ENCODE measurements around the gene REEP3.

The REEP3 gene

DNA sequence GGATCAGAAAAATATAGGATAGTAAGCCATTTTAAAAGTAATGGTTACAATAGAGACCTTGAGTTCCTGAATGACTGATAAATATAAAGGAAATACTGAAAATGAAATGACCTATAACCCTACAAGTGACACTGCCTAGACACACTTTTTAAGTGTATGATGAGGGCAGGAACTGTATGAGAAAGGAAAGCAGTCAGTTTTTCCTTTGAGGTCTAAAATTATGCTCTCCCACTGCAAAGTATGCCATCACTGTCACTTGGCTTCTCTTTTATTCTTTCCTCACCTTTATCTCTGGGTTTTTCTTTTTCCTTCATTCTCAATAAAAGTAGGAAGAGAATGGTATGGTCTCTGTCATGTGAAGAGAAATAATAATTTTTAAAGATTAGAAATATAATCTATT, 13.5 kb downstream of the REEP3 start:
- H3K23ac ChIP-seq (ENCODE audit: low read length) = no peak overlapping the region
- H3K18ac ChIP-seq (ENCODE audit: low read length) = no peak overlapping the region
- H2AK5ac ChIP-seq (ENCODE audit: low read length) = no peak overlapping the region
- no peak overlapping the region for H2BK15ac ChIP-seq (replicated peaks; ENCODE audit: low read depth)
- H3K4me3 ChIP-seq (ENCODE audit: low read length) = no peak overlapping the region
- no peak overlapping the region for H3K4me2 ChIP-seq (ENCODE audit: low read length)
- no peak overlapping the region for H2BK120ac ChIP-seq (ENCODE audit: low read depth, low read length)
- H3K9ac ChIP-seq (ENCODE audit: low read length) = no peak overlapping the region
- no peak overlapping the region for H3K56ac ChIP-seq (ENCODE audit: low read length)
- peaks cover 5% of the 10 kb centered on the region for H3K79me1 ChIP-seq (ENCODE audit: low read length)
- H2BK5ac ChIP-seq (ENCODE audit: low read length) = no peak overlapping the region
- no peaks in the 10 kb centered on the region for H3K27me3 ChIP-seq (ENCODE audit: insufficient read depth, low read length, poor library complexity)
- H4K5ac ChIP-seq (ENCODE audit: low read length) = no peak overlapping the region
- H3K79me2 ChIP-seq (ENCODE audit: control insufficient read depth, insufficient read depth, low read length) = peaks cover 26% of the 10 kb centered on the region
- H3K4me1 ChIP-seq (ENCODE audit: control insufficient read depth, low read depth, low read length) = no peaks in the 10 kb centered on the region
- no peak for DNase-seq
- no peak overlapping the region for H3K4ac ChIP-seq (ENCODE audit: low read depth, low read length)
- H3K27ac ChIP-seq (ENCODE audit: low read depth, low read length) = no peak overlapping the region
- H3K36me3 ChIP-seq (ENCODE audit: control insufficient read depth, insufficient read depth, low read length) = no peaks in the 10 kb centered on the region
- no peak overlapping the region for H4K8ac ChIP-seq (ENCODE audit: low read depth, low read length)

DNA sequence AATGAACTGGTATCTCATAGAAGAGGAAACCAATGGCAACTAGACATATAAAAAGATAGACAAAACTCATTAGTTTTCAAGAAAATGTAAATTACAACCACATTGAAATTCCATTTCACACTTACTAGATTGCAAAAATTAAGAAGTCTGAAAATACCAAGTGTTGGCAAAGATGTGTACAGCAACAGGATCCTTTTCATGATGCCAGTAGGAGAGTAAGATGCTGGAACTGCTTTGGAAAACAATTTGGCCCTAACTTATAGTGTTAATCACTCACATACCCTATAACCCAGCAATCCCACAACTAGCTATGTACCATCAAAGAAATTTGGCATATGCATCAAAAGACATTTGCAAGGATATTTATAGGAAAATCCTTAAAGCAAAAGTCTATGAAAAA, 15.5 kb downstream of the REEP3 start:
- Histone ChIP-seq H3K79me1 (ENCODE audit: low read length) (peaks cover 5% of the 10 kb centered on the region), H2AK5ac (ENCODE audit: low read length) (no peak overlapping the region), H3K27me3 (ENCODE audit: insufficient read depth, low read length, poor library complexity) (no peaks in the 10 kb centered on the region)

DNA sequence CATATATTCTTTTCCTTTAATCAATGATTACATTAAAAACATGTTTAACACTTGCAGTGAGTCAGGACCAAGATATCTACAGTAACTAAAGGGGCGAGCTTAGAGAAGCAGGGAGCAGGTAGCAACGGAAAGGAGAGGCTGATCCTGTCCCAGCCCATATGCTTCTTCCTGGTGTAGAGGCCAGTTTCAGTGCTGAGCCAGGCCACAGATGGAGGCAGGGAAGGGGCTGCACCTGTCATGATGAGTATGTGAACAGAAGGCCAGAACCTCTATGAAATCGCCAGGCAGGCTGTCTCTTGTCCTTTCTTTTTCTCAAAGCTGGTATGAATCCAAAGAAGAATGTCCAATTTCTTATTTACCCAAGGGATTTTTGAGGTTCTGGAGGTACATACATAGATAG, 16.3 kb downstream of the REEP3 start:
- H3K56ac ChIP-seq (ENCODE audit: low read length) = no peak overlapping the region
- no CpG with 5 or more reads among the region's 3 CpGs for WGBS (ENCODE audit: extremely low coverage, insufficient coverage, low lambda C conversion rate)
- no peak overlapping the region for H3K4ac ChIP-seq (ENCODE audit: low read depth, low read length)
- H3K79me1 ChIP-seq (ENCODE audit: low read length) = peaks cover 5% of the 10 kb centered on the region
- H3K4me1 ChIP-seq (ENCODE audit: control insufficient read depth, low read depth, low read length) = no peaks in the 10 kb centered on the region
- H3K9ac ChIP-seq (ENCODE audit: low read length) = no peak overlapping the region
- no peak overlapping the region for H3K27ac ChIP-seq (ENCODE audit: low read depth, low read length)
- no peak overlapping the region for H2BK5ac ChIP-seq (ENCODE audit: low read length)
- H3K79me2 ChIP-seq (ENCODE audit: control insufficient read depth, insufficient read depth, low read length) = peaks cover 22% of the 10 kb centered on the region
- H2BK120ac ChIP-seq (ENCODE audit: low read depth, low read length) = no peak overlapping the region
- no peaks in the 10 kb centered on the region for H3K27me3 ChIP-seq (ENCODE audit: insufficient read depth, low read length, poor library complexity)
- no peak overlapping the region for H2AK5ac ChIP-seq (ENCODE audit: low read length)
- no peak overlapping the region for H3K23ac ChIP-seq (ENCODE audit: low read length)
- H4K8ac ChIP-seq (ENCODE audit: low read depth, low read length) = no peak overlapping the region
- no peak overlapping the region for H3K4me2 ChIP-seq (ENCODE audit: low read length)
- no peak overlapping the region for H4K5ac ChIP-seq (ENCODE audit: low read length)
- no peak overlapping the region for H3K4me3 ChIP-seq (ENCODE audit: low read length)
- no peak overlapping the region for H3K18ac ChIP-seq (ENCODE audit: low read length)
- no peak for DNase-seq
- H3K36me3 ChIP-seq (ENCODE audit: control insufficient read depth, insufficient read depth, low read length) = no peaks in the 10 kb centered on the region
- no peak overlapping the region for H2BK15ac ChIP-seq (replicated peaks; ENCODE audit: low read depth)

More for the DNA sequence above, 15.5 kb downstream of the REEP3 start:
- H3K36me3 ChIP-seq (ENCODE audit: control insufficient read depth, insufficient read depth, low read length) = no peaks in the 10 kb centered on the region
- no peak overlapping the region for H3K4me2 ChIP-seq (ENCODE audit: low read length)
- H3K27ac ChIP-seq (ENCODE audit: low read depth, low read length) = no peak overlapping the region
- no peak overlapping the region for H3K4ac ChIP-seq (ENCODE audit: low read depth, low read length)
- H3K56ac ChIP-seq (ENCODE audit: low read length) = no peak overlapping the region
- H3K9ac ChIP-seq (ENCODE audit: low read length) = no peak overlapping the region
- H2BK5ac ChIP-seq (ENCODE audit: low read length) = no peak overlapping the region
- H3K23ac ChIP-seq (ENCODE audit: low read length) = no peak overlapping the region
- H3K4me1 ChIP-seq (ENCODE audit: control insufficient read depth, low read depth, low read length) = no peaks in the 10 kb centered on the region
- H2BK15ac ChIP-seq (replicated peaks; ENCODE audit: low read depth) = no peak overlapping the region
- no peak for DNase-seq
- H2BK120ac ChIP-seq (ENCODE audit: low read depth, low read length) = no peak overlapping the region
- H3K79me2 ChIP-seq (ENCODE audit: control insufficient read depth, insufficient read depth, low read length) = peaks cover 22% of the 10 kb centered on the region
- H3K18ac ChIP-seq (ENCODE audit: low read length) = no peak overlapping the region
- no peak overlapping the region for H3K4me3 ChIP-seq (ENCODE audit: low read length)
- H4K5ac ChIP-seq (ENCODE audit: low read length) = no peak overlapping the region
- no peak overlapping the region for H4K8ac ChIP-seq (ENCODE audit: low read depth, low read length)

DNA sequence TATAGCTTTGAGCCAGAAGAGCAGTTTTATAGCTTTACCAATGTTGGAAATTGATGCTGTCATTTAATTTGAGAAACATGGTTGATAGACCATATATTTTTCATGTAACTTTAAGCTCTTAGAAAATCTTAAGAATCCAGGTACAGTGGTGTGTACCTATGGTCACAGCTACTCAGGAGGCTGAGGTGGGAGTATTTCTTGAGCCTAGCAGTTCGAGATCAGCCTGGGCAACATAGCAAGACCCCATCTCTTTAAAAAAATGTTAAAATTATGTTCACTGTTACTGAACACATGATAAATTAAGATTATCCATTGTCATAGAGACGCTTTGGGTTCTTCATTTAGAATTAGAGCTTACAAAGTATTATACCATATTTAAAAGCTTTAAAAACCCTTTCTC, 18.2 kb downstream of the REEP3 start:
- Histone ChIP-seq H3K4me1 (ENCODE audit: control insufficient read depth, low read depth, low read length) (no peaks in the 10 kb centered on the region), H3K27ac (ENCODE audit: low read depth, low read length) (no peak overlapping the region), H2BK15ac (replicated peaks; ENCODE audit: low read depth) (no peak overlapping the region), H3K79me1 (ENCODE audit: low read length) (peaks cover 5% of the 10 kb centered on the region), H2BK120ac (ENCODE audit: low read depth, low read length) (no peak overlapping the region), H3K79me2 (ENCODE audit: control insufficient read depth, insufficient read depth, low read length) (peaks cover 11% of the 10 kb centered on the region), H3K56ac (ENCODE audit: low read length) (no peak overlapping the region), H3K18ac (ENCODE audit: low read length) (no peak overlapping the region), H4K5ac (ENCODE audit: low read length) (no peak overlapping the region), H3K36me3 (ENCODE audit: control insufficient read depth, insufficient read depth, low read length) (no peaks in the 10 kb centered on the region), H3K23ac (ENCODE audit: low read length) (no peak overlapping the region), H2BK5ac (ENCODE audit: low read length) (no peak overlapping the region), H2AK5ac (ENCODE audit: low read length) (no peak overlapping the region), H3K27me3 (ENCODE audit: insufficient read depth, low read length, poor library complexity) (no peaks in the 10 kb centered on the region), H3K9ac (ENCODE audit: low read length) (no peak overlapping the region), H3K4me3 (ENCODE audit: low read length) (no peak overlapping the region), H4K8ac (ENCODE audit: low read depth, low read length) (no peak overlapping the region), H3K4ac (ENCODE audit: low read depth, low read length) (no peak overlapping the region), H3K4me2 (ENCODE audit: low read length) (no peak overlapping the region)
- no peak for DNase-seq
- whole genome bisulfite sequencing (ENCODE audit: extremely low coverage, insufficient coverage, low lambda C conversion rate) = no CpG with 5 or more reads among the region's 2 CpGs

DNA sequence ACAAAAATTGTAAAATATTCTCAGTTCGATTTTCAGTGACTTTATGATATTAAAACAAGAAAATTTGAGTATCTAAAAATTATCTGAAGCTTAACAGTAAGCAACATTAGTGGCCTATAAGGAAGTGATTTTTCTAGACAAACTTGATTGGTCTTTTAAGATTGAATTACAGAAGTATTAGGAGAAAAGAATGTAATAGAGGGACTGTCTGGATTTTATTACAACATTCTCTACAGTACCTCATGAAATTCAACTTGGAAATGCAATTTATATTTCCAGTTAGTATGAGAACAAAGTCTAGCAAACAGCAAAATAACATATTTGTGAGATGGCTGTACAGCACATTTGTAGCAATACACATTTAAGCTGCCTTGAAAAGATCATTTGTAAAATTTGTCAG, 18.8 kb downstream of the REEP3 start:
- WGBS (ENCODE audit: extremely low coverage, insufficient coverage, low lambda C conversion rate) = no CpG with 5 or more reads among the region's 1 CpG
- H3K36me3 ChIP-seq (ENCODE audit: control insufficient read depth, insufficient read depth, low read length) = no peaks in the 10 kb centered on the region

DNA sequence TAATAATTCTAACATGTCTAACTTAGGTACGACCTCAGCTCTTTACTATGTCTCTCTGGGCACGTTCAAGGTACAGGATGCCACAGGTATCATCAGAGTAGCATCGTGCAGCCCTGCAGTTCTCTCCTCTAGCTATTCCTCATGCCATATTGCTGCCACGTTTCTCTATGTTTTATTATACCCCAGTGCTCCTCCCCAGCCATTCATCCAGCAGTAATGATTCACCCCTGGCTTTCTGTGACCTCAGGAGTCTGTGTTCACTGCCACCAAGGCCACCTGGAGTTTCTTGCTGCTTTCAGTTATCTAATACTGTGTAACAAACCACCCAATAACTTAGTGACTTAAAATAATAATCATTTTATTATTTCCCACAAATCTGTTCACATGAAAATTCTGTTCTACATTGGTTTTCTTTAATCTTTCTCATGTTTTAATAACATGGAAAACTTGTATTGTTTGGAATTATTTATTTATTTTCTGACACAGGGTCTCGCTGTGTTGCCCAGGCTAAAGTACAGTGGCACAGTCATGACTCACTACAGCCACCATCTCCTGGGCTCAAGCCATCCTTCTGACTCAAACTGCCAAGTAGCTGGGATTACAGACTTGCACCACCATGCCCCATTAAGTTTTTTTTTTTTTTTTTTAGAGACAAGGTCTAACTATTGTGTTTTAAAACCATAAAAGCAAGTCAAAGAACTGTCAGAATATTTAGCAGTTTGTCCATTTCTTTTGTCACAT, 21.8 kb downstream of the REEP3 start:
- Histone ChIP-seq H3K4me1 (ENCODE audit: control insufficient read depth, low read depth, low read length) (no peaks in the 10 kb centered on the region), H3K79me1 (ENCODE audit: low read length) (peaks cover 11% of the 10 kb centered on the region), H2BK120ac (ENCODE audit: low read depth, low read length) (no peak overlapping the region), H4K8ac (ENCODE audit: low read depth, low read length) (no peak overlapping the region), H2BK5ac (ENCODE audit: low read length) (no peak overlapping the region), H3K18ac (ENCODE audit: low read length) (no peak overlapping the region), H3K36me3 (ENCODE audit: control insufficient read depth, insufficient read depth, low read length) (no peaks in the 10 kb centered on the region), H3K27ac (ENCODE audit: low read depth, low read length) (no peak overlapping the region), H3K4ac (ENCODE audit: low read depth, low read length) (no peak overlapping the region), H2BK15ac (replicated peaks; ENCODE audit: low read depth) (no peak overlapping the region), H3K56ac (ENCODE audit: low read length) (no peak overlapping the region), H2AK5ac (ENCODE audit: low read length) (no peak overlapping the region), H3K27me3 (ENCODE audit: insufficient read depth, low read length, poor library complexity) (no peaks in the 10 kb centered on the region), H3K23ac (ENCODE audit: low read length) (no peak overlapping the region), H3K4me3 (ENCODE audit: low read length) (no peak overlapping the region), H4K5ac (ENCODE audit: low read length) (no peak overlapping the region), H3K9ac (ENCODE audit: low read length) (no peak overlapping the region), H3K4me2 (ENCODE audit: low read length) (no peak overlapping the region), H3K79me2 (ENCODE audit: control insufficient read depth, insufficient read depth, low read length) (peaks cover 7% of the 10 kb centered on the region)
- WGBS (ENCODE audit: extremely low coverage, insufficient coverage, low lambda C conversion rate) = no CpG with 5 or more reads among the region's 5 CpGs
- DNase-seq = no peak

More for the DNA sequence above, 18.8 kb downstream of the REEP3 start:
- H3K23ac ChIP-seq (ENCODE audit: low read length) = no peak overlapping the region
- H3K4me1 ChIP-seq (ENCODE audit: control insufficient read depth, low read depth, low read length) = no peaks in the 10 kb centered on the region
- H3K79me2 ChIP-seq (ENCODE audit: control insufficient read depth, insufficient read depth, low read length) = peaks cover 8% of the 10 kb centered on the region
- H4K8ac ChIP-seq (ENCODE audit: low read depth, low read length) = no peak overlapping the region
- H3K9ac ChIP-seq (ENCODE audit: low read length) = no peak overlapping the region
- no peak overlapping the region for H3K4me3 ChIP-seq (ENCODE audit: low read length)
- H3K27ac ChIP-seq (ENCODE audit: low read depth, low read length) = no peak overlapping the region
- H3K18ac ChIP-seq (ENCODE audit: low read length) = no peak overlapping the region
- H3K27me3 ChIP-seq (ENCODE audit: insufficient read depth, low read length, poor library complexity) = no peaks in the 10 kb centered on the region
- H3K79me1 ChIP-seq (ENCODE audit: low read length) = peaks cover 5% of the 10 kb centered on the region
- no peak for DNase-seq
- H2AK5ac ChIP-seq (ENCODE audit: low read length) = no peak overlapping the region
- no peak overlapping the region for H2BK15ac ChIP-seq (replicated peaks; ENCODE audit: low read depth)
- no peak overlapping the region for H3K56ac ChIP-seq (ENCODE audit: low read length)
- no peak overlapping the region for H2BK5ac ChIP-seq (ENCODE audit: low read length)
- H3K4ac ChIP-seq (ENCODE audit: low read depth, low read length) = no peak overlapping the region
- no peak overlapping the region for H4K5ac ChIP-seq (ENCODE audit: low read length)
- H2BK120ac ChIP-seq (ENCODE audit: low read depth, low read length) = no peak overlapping the region
- H3K4me2 ChIP-seq (ENCODE audit: low read length) = no peak overlapping the region
